HG03571 (cell line): ENCODE results near the gene AK8.

Experiments
- ATAC-seq: cut with Tn5 transposase; IDR thresholded peaks from one replicate; pipeline ENCODE4 v1.9.1; 2021; ENCODE audit not compliant: unreplicated experiment

The AK8 gene

GRCh38 chr9:132745756-132746709 is 132.1 kb downstream of the AK8 start:
- ATAC-seq = no peak

- ATAC-seq = no peak
Observed at GRCh38 chr9:132744881-132745755, 133.0 kb downstream of the AK8 start.

GRCh38 chr9:132743931-132744479 is 134.1 kb downstream of the AK8 start:
- no peak for ATAC-seq

GRCh38 chr9:132742821-132743311 is 135.2 kb downstream of the AK8 start:
- ATAC-seq = no peak

GRCh38 chr9:132740526-132741309 is 137.4 kb downstream of the AK8 start:
- no peak for ATAC-seq

GRCh38 chr9:132739710-132740310 is 138.3 kb downstream of the AK8 start:
- ATAC-seq = no peak

- no peak for ATAC-seq
Observed at GRCh38 chr9:132733260-132733815, 144.7 kb downstream of the AK8 start.

- no peak for ATAC-seq
Observed at GRCh38 chr9:132732326-132733259, 145.5 kb downstream of the AK8 start.

- ATAC-seq = no peak
Observed at GRCh38 chr9:132731230-132731629, 146.9 kb downstream of the AK8 start.

GRCh38 chr9:132730054-132731033 is 147.7 kb downstream of the AK8 start:
- no peak for ATAC-seq

GRCh38 chr9:132729235-132729890 is 148.7 kb downstream of the AK8 start:
- no peak for ATAC-seq

- no peak for ATAC-seq
Observed at GRCh38 chr9:132728497-132728896, 149.6 kb downstream of the AK8 start.

- no peak for ATAC-seq
Observed at GRCh38 chr9:132728071-132728470, 150.0 kb downstream of the AK8 start.

- no peak for ATAC-seq
Observed at GRCh38 chr9:132726576-132727130, 151.4 kb downstream of the AK8 start.

- ATAC-seq = no peak
Observed at GRCh38 chr9:132725306-132725705, 152.8 kb downstream of the AK8 start.

GRCh38 chr9:132723809-132724208 is 154.3 kb downstream of the AK8 start:
- no peak for ATAC-seq
